DND-41 (cell line): ENCODE data around the gene GREB1.

Experiments
- ATAC-seq: fragments of 200-7000 bp; cut with Tn5 transposase; 3 replicates; pipeline ENCODE4 v1.9.1; 2021; ENCODE audit warnings: low read depth; ENCODE audit not compliant: insufficient read depth
- DNase-seq: peaks from one replicate; pipeline ENCODE4 v3.0.0-alpha.2; 2020
- H2AFZ ChIP-seq: 2 replicates; pipeline ENCODE4 v1.6.0; 2012; ENCODE audit warnings: low read depth, low read length
- H3K27ac ChIP-seq: 2 replicates; pipeline ENCODE4 v1.5.1; 2012; ENCODE audit warnings: low read length, inconsistent platforms
- H3K27me3 ChIP-seq: fragments of 200-600 bp; sonication (generic); 2 replicates; pipeline ENCODE4 v1.6.0; 2012; ENCODE audit warnings: low read length, mild to moderate bottlenecking, inconsistent platforms; ENCODE audit not compliant: insufficient read depth, poor library complexity
- H3K36me3 ChIP-seq: 2 replicates; pipeline ENCODE4 v1.5.1; 2012; ENCODE audit warnings: low read length, inconsistent platforms; ENCODE audit not compliant: insufficient read depth
- H3K4me1 ChIP-seq: 2 replicates; pipeline ENCODE4 v1.5.1; 2012; ENCODE audit warnings: mild to moderate bottlenecking, low read length; ENCODE audit not compliant: insufficient read depth
- H3K4me2 ChIP-seq: 2 replicates; pipeline ENCODE4 v1.6.0; 2012; ENCODE audit warnings: mild to moderate bottlenecking, moderate library complexity, low read length, inconsistent platforms; ENCODE audit not compliant: insufficient read depth
- H3K4me3 ChIP-seq, 2 experiments: fragments of 200-600 bp in 1 of 2; shearing (Covaris generic) in 1 of 2; 2 replicates each; pipeline ENCODE4 v1.5.1; 2012 to 2016; ENCODE audit warnings: inconsistent platforms in 2 of 2, low read length in 2 of 2, mild to moderate bottlenecking in 2 of 2, low read depth in 1 of 2, moderate library complexity in 1 of 2
- H3K79me2 ChIP-seq: 2 replicates; pipeline ENCODE4 v1.6.0; 2012; ENCODE audit warnings: low read length, inconsistent platforms; ENCODE audit not compliant: insufficient read depth
- H3K9ac ChIP-seq: 2 replicates; pipeline ENCODE4 v1.6.0; 2012; ENCODE audit warnings: low read depth, mild to moderate bottlenecking, inconsistent platforms, low read length, moderate library complexity
- H3K9me3 ChIP-seq: 2 replicates; pipeline ENCODE4 v1.5.1; 2012; ENCODE audit warnings: low read length, moderate library complexity, mild to moderate bottlenecking, inconsistent platforms; ENCODE audit not compliant: insufficient read depth, severe bottlenecking
- H4K20me1 ChIP-seq: 2 replicates; pipeline ENCODE4 v1.6.0; 2012; ENCODE audit warnings: low read length; ENCODE audit not compliant: insufficient read depth
- EZH2 ChIP-seq: IDR thresholded peaks from 3 replicates; pipeline ENCODE4 v1.6.1; 2012; ENCODE audit warnings: borderline replicate concordance, low read depth, mild to moderate bottlenecking, moderate library complexity, low read length, inconsistent platforms; ENCODE audit not compliant: severe bottlenecking
- TF ChIP-seq, protein P1 (sequence below): IDR thresholded peaks from 2 replicates; pipeline ENCODE4 v1.5.1; 2012; ENCODE audit warnings: borderline replicate concordance, low read length, moderate library complexity, mild to moderate bottlenecking; ENCODE audit not compliant: poor library complexity, severe bottlenecking; ENCODE audit errors: extremely low read depth

Gene GREB1

DNA sequence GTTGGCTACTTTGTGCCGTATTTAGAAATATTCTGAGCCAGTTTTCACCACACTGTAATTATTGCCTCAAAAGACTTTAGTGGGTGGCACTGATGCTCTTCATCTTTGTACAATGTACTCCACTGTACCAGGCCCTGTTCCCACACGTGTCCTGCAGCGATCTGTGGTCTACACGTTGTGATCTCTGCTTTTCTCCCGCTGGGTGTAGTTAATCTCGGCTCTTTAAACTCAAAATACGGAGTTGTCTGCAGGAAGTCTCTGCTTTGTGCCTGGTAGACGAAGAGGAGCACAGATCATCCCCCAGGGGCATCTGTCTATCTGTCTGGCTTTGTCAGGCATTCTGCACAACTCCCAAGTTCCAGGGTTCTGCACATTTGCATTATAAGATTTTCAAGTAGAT lies 12.1 kb upstream of the GREB1 start:
- Histone ChIP-seq H3K36me3 (no peaks in the 10 kb centered on the region), H3K79me2 (no peaks in the 10 kb centered on the region), H3K9ac (no peak overlapping the region), H3K27me3 (no peaks in the 10 kb centered on the region), H2AFZ (no peak overlapping the region), H3K4me1 (no peaks in the 10 kb centered on the region), H3K4me3 (no peak overlapping the region), H3K4me2 (no peak overlapping the region), H3K9me3 (no peaks in the 10 kb centered on the region), H3K27ac (no peak overlapping the region), H4K20me1 (no peaks in the 10 kb centered on the region)
- DNase-seq: no peak
- no peak for ATAC-seq
- TF ChIP-seq, protein P1, sequence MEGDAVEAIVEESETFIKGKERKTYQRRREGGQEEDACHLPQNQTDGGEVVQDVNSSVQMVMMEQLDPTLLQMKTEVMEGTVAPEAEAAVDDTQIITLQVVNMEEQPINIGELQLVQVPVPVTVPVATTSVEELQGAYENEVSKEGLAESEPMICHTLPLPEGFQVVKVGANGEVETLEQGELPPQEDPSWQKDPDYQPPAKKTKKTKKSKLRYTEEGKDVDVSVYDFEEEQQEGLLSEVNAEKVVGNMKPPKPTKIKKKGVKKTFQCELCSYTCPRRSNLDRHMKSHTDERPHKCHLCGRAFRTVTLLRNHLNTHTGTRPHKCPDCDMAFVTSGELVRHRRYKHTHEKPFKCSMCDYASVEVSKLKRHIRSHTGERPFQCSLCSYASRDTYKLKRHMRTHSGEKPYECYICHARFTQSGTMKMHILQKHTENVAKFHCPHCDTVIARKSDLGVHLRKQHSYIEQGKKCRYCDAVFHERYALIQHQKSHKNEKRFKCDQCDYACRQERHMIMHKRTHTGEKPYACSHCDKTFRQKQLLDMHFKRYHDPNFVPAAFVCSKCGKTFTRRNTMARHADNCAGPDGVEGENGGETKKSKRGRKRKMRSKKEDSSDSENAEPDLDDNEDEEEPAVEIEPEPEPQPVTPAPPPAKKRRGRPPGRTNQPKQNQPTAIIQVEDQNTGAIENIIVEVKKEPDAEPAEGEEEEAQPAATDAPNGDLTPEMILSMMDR: no peak
- TF ChIP-seq EZH2: no peak

DNA sequence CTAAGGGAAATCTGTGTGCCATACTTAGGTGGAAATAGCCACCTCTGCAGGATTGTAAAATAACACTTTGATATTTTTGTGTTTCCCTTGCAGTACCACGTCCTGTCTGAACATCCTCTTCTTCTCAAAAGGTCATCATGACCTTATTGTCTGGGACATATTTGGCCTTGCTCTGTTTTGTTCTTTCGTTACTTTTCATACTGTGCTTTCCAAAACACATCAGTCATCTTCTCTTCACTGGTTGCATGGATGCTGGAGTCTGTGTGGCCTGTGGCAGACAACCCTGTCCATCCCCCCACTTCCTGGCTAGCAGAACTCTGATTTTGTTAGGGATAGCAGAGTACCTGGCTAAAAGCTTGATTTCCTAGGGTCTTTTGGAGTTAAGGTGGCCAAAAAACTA lies 9.4 kb upstream of the GREB1 start:
- TF ChIP-seq, protein P1: no peak
- no peak for TF ChIP-seq EZH2
- no peak overlapping the region for H3K27ac ChIP-seq
- no peak overlapping the region for H3K4me3 ChIP-seq
- H3K79me2 ChIP-seq: no peaks in the 10 kb centered on the region
- ATAC-seq: no peak
- no peak for DNase-seq
- H3K9me3 ChIP-seq: no peaks in the 10 kb centered on the region
- no peaks in the 10 kb centered on the region for H3K36me3 ChIP-seq
- no peak overlapping the region for H3K9ac ChIP-seq
- H2AFZ ChIP-seq: no peak overlapping the region
- H4K20me1 ChIP-seq: no peaks in the 10 kb centered on the region
- no peaks in the 10 kb centered on the region for H3K27me3 ChIP-seq
- H3K4me1 ChIP-seq: no peaks in the 10 kb centered on the region
- no peak overlapping the region for H3K4me2 ChIP-seq

DNA sequence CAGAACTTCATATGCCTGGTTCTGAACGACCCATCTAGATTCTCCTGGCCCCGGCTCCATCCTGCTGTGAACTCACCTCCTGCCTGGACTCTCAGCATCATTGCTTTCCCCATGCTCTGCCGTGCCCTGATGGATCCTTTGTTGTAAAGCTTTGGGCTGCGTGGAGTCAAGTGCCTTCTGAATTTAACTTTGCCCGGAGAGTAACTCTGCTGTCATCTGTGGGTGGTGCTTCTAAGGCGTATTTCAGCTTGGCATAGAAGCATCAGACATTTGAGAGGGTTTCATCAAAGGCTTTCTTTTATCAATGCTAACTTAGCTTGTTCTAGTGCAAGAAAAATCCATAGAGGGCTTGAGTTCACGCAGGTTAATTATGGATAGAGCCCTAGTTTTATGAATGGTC lies 8.1 kb upstream of the GREB1 start:
- TF ChIP-seq, protein P1: no peak
- no peak for TF ChIP-seq EZH2
- Histone ChIP-seq H3K9ac (no peak overlapping the region), H3K9me3 (no peaks in the 10 kb centered on the region), H4K20me1 (no peaks in the 10 kb centered on the region), H3K4me1 (no peaks in the 10 kb centered on the region), H3K79me2 (no peaks in the 10 kb centered on the region), H3K27me3 (no peaks in the 10 kb centered on the region), H2AFZ (no peak overlapping the region), H3K4me2 (no peak overlapping the region), H3K4me3 (no peak overlapping the region), H3K36me3 (no peaks in the 10 kb centered on the region), H3K27ac (no peak overlapping the region)
- no peak for DNase-seq
- no peak for ATAC-seq

DNA sequence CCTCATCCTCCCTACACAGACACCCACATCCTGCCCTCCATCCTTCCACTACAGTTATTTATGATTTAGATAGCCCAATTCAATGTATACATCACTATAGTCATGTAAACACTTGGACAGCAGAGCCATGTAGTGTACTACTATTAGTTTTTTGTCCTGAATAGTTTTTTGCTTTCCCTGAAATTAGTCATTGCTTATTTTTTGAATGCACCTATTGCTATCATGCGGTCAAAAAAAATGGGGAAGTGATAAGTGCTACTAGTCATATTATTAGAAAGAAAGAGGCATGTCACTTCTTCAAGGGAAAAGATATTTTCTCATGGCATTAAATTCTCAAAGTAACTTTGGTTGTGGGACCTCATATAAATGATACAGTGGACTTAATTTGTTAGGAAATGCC lies 6.8 kb upstream of the GREB1 start:
- Histone ChIP-seq H3K79me2 (no peaks in the 10 kb centered on the region), H2AFZ (no peak overlapping the region), H3K9ac (no peak overlapping the region), H3K27ac (no peak overlapping the region), H3K4me2 (no peak overlapping the region), H3K36me3 (no peaks in the 10 kb centered on the region), H3K4me1 (no peaks in the 10 kb centered on the region), H3K4me3 (no peak overlapping the region), H3K27me3 (no peaks in the 10 kb centered on the region), H4K20me1 (no peaks in the 10 kb centered on the region), H3K9me3 (no peaks in the 10 kb centered on the region)
- TF ChIP-seq, protein P1: no peak
- no peak for TF ChIP-seq EZH2
- DNase-seq (no peak), ATAC-seq (no peak)
